H9 (cell line): ENCODE data around the gene PDZRN4. TPM values are rescaled to one million over a fixed set of nuclear protein-coding genes. Genes with fewer than 3 reads are reported as not detected.

Source experiments
- DNase-seq: peaks from one replicate; pipeline ENCODE4 v3.0.0-alpha.2; 2017
- H2AFZ ChIP-seq: one replicate; pipeline ENCODE4 v1.6.1; 2013; ENCODE audit warnings: mild to moderate bottlenecking, low read length, control low read depth, moderate library complexity
- H2AK5ac ChIP-seq: 2 replicates; pipeline ENCODE4 v1.6.1; 2013; ENCODE audit warnings: low read length, control low read depth, mixed read lengths; ENCODE audit not compliant: insufficient read length
- H2BK120ac ChIP-seq: one replicate; pipeline ENCODE4 v1.6.1; 2013; ENCODE audit warnings: low read depth, mild to moderate bottlenecking, low read length, control low read depth, inconsistent platforms; ENCODE audit not compliant: poor library complexity, severe bottlenecking
- H2BK12ac ChIP-seq: 2 replicates; pipeline ENCODE4 v1.6.1; 2013; ENCODE audit warnings: low read length, control low read depth, mixed read lengths, low read depth; ENCODE audit not compliant: insufficient read length
- H2BK15ac ChIP-seq: 2 replicates; pipeline ENCODE4 v1.6.1; 2013; ENCODE audit warnings: low read depth, low read length, control low read depth
- H2BK20ac ChIP-seq: one replicate; pipeline ENCODE4 v1.6.1; 2013; ENCODE audit warnings: low read depth, mild to moderate bottlenecking, low read length, control low read depth, inconsistent platforms; ENCODE audit not compliant: poor library complexity, severe bottlenecking
- H2BK5ac ChIP-seq: 2 replicates; pipeline ENCODE4 v1.6.1; 2013; ENCODE audit warnings: low read length, control low read depth, mixed read lengths; ENCODE audit not compliant: insufficient read length
- H3K14ac ChIP-seq: 2 replicates; pipeline ENCODE4 v1.6.1; 2013; ENCODE audit warnings: low read length, control low read depth; ENCODE audit not compliant: insufficient read depth
- H3K18ac ChIP-seq: 2 replicates; pipeline ENCODE4 v1.6.1; 2013; ENCODE audit warnings: low read depth, mild to moderate bottlenecking, mixed read lengths, low read length, control low read depth; ENCODE audit not compliant: insufficient read length
- H3K23ac ChIP-seq: 2 replicates; pipeline ENCODE4 v1.6.1; 2013; ENCODE audit warnings: low read length, control low read depth, mixed read lengths, low read depth; ENCODE audit not compliant: insufficient read length
- H3K23me2 ChIP-seq: 2 replicates; pipeline ENCODE4 v1.6.1; 2013; ENCODE audit warnings: low read depth, mild to moderate bottlenecking, mixed read lengths, low read length, control low read depth; ENCODE audit not compliant: insufficient read length, poor library complexity, severe bottlenecking
- H3K27ac ChIP-seq: 2 replicates; pipeline ENCODE4 v1.5.1; 2013; ENCODE audit warnings: low read length, control low read depth, mixed read lengths, low read depth; ENCODE audit not compliant: insufficient read length
- H3K27me3 ChIP-seq: 2 replicates; pipeline ENCODE4 v1.6.1; 2013; ENCODE audit warnings: low read length, control low read depth, inconsistent platforms; ENCODE audit not compliant: insufficient read depth
- H3K4ac ChIP-seq: 2 replicates; pipeline ENCODE4 v1.6.1; 2013; ENCODE audit warnings: low read depth, mild to moderate bottlenecking, control low read depth, inconsistent platforms, low read length, moderate library complexity
- H3K4me1 ChIP-seq: 2 replicates; pipeline ENCODE4 v1.6.1; 2013; ENCODE audit warnings: low read length, control low read depth, inconsistent platforms; ENCODE audit not compliant: insufficient read depth
- H3K4me2 ChIP-seq: 2 replicates; pipeline ENCODE4 v1.6.1; 2013; ENCODE audit warnings: low read length, control low read depth, mixed read lengths; ENCODE audit not compliant: insufficient read length, insufficient read depth
- H3K56ac ChIP-seq: 2 replicates; pipeline ENCODE4 v1.6.1; 2013; ENCODE audit warnings: low read depth, mild to moderate bottlenecking, mixed read lengths, low read length, control low read depth; ENCODE audit not compliant: insufficient read length
- H3K79me1 ChIP-seq: 2 replicates; pipeline ENCODE4 v1.6.1; 2013; ENCODE audit warnings: low read depth, mild to moderate bottlenecking, moderate library complexity, low read length, control low read depth, inconsistent platforms; ENCODE audit not compliant: insufficient read depth, poor library complexity, severe bottlenecking
- H3K79me2 ChIP-seq: 2 replicates; pipeline ENCODE4 v1.6.1; 2013; ENCODE audit warnings: low read length, control low read depth, inconsistent platforms; ENCODE audit not compliant: insufficient read depth
- H3K9ac ChIP-seq: 2 replicates; pipeline ENCODE4 v1.6.1; 2013; ENCODE audit warnings: low read length, control low read depth, mixed read lengths; ENCODE audit not compliant: insufficient read length; ENCODE audit errors: extremely low read depth
- H3K9me3 ChIP-seq: one replicate; pipeline ENCODE4 v1.6.1; 2013; ENCODE audit warnings: low read depth, low read length, inconsistent platforms; ENCODE audit not compliant: control insufficient read depth
- H3T11ph ChIP-seq: one replicate; pipeline ENCODE4 v1.6.1; 2013; ENCODE audit warnings: mild to moderate bottlenecking, low read length, control low read depth, inconsistent platforms
- H4K20me1 ChIP-seq: one replicate; pipeline ENCODE4 v1.6.1; 2013; ENCODE audit not compliant: control insufficient read depth, insufficient read length, insufficient read depth
- H4K5ac ChIP-seq: 2 replicates; pipeline ENCODE4 v1.6.1; 2013; ENCODE audit warnings: low read depth, mild to moderate bottlenecking, mixed read lengths, low read length, control low read depth; ENCODE audit not compliant: insufficient read length
- H4K8ac ChIP-seq: replicated peaks from 2 replicates; pipeline ENCODE4 v1.6.1; 2013; ENCODE audit warnings: low read length, control low read depth, mixed read lengths, low read depth; ENCODE audit not compliant: insufficient read length
- H4K91ac ChIP-seq: 2 replicates; pipeline ENCODE4 v1.6.1; 2013; ENCODE audit warnings: low read depth, mild to moderate bottlenecking, moderate library complexity, mixed read lengths, low read length, control low read depth; ENCODE audit not compliant: insufficient read length
- H3K27ac Mint-ChIP-seq, 3 experiments: 2 replicates in 2 of 3; 3 replicates in 1 of 3; pipeline ENCODE4 v1.8.0; 2020 to 2021; ENCODE audit warnings: mixed read lengths in 3 of 3, mild to moderate bottlenecking in 1 of 3, moderate library complexity in 1 of 3
- H3K27me3 Mint-ChIP-seq: 2 replicates; pipeline ENCODE4 v1.8.0; 2021; ENCODE audit warnings: low read depth, mild to moderate bottlenecking, moderate library complexity, mixed read lengths
- H3K36me3 Mint-ChIP-seq, 3 experiments: 2 replicates in 2 of 3; 3 replicates in 1 of 3; pipeline ENCODE4 v1.8.0; 2020 to 2021; ENCODE audit warnings: low read depth in 3 of 3, mixed read lengths in 3 of 3; ENCODE audit not compliant: insufficient read depth in 1 of 3
- H3K4me1 Mint-ChIP-seq, 2 experiments: 2 replicates each; pipeline ENCODE4 v1.8.0; 2020; ENCODE audit warnings: mixed read lengths in 2 of 2
- H3K4me3 Mint-ChIP-seq, 2 experiments: 2 replicates in 1 of 2; 3 replicates in 1 of 2; pipeline ENCODE4 v1.8.0; 2020 to 2021; ENCODE audit warnings: mild to moderate bottlenecking in 2 of 2, mixed read lengths in 2 of 2, moderate library complexity in 1 of 2
- H3K9me3 Mint-ChIP-seq, 2 experiments: 2 replicates in 1 of 2; 3 replicates in 1 of 2; pipeline ENCODE4 v1.8.0; 2020; ENCODE audit warnings: mild to moderate bottlenecking in 2 of 2, mixed read lengths in 2 of 2, moderate library complexity in 1 of 2
- WGBS: extraction: QIAGEN DNeasy Blood & Tissue Kit; methylation state at CpG from one replicate; pipeline ENCODE4 v1.1.7; 2013; ENCODE audit warnings: missing lambda C conversion rate, low lambda C conversion rate, mixed read lengths; ENCODE audit not compliant: insufficient read length; ENCODE audit errors: extremely low coverage; 5-methylcytosine and 5-hydroxymethylcytosine counted together
- total RNA-seq: library from RNA; stranded (reverse); gene quantifications from 2 replicates; pipeline ENCODE4 v1.2.1, GENCODE V29; 2021
- TF ChIP-seq, protein P1 (sequence below): fragments of 200-600 bp; sonication (generic); conservative IDR thresholded peaks from 3 replicates; pipeline ENCODE4 v1.8.0; 2021; ENCODE audit warnings: antibody characterized with exemption, mild to moderate bottlenecking

Gene PDZRN4
- total RNA-seq, 1 experiment from 2014 or later, result not detected

- no peak overlapping the region for H4K8ac ChIP-seq
These were observed 370.6 kb downstream of the PDZRN4 start for GRCh38 chr12:41558671-41559070.

More at GRCh38 chr12:41558671-41559070, 370.6 kb downstream of the PDZRN4 start:
- Histone ChIP-seq H3K9me3 (no peaks in the 10 kb centered on the region), H4K5ac (no peak overlapping the region), H2AK5ac (no peak overlapping the region), H2BK20ac (no peak overlapping the region), H3K14ac (no peak overlapping the region), H3K23ac (no peak overlapping the region), H3K4ac (no peak overlapping the region), H3K23me2 (no peaks in the 10 kb centered on the region), H3K4me2 (no peak overlapping the region), H3K79me2 (no peaks in the 10 kb centered on the region), H2BK5ac (no peak overlapping the region), H3K79me1 (no peaks in the 10 kb centered on the region), H2BK120ac (no peak overlapping the region), H3K9ac (no peak overlapping the region), H3K18ac (no peak overlapping the region), H3T11ph (no peak overlapping the region), H4K91ac (no peak overlapping the region), H3K27me3 (no peaks in the 10 kb centered on the region), H2BK15ac (no peak overlapping the region), H3K56ac (no peak overlapping the region), H3K27ac (no peak overlapping the region), H2AFZ (no peak overlapping the region), H3K4me1 (no peaks in the 10 kb centered on the region; the same call in 1 of the 2 replicates), H2BK12ac (no peak overlapping the region), H4K20me1 (no peaks in the 10 kb centered on the region)
- H3K4me3 Mint-ChIP-seq, result no peak overlapping the region
- H3K36me3 Mint-ChIP-seq, result no peaks in the 10 kb centered on the region; a peak in 1 of 7 replicates
- H3K4me1 Mint-ChIP-seq, result peaks cover 20 to 21% of the 10 kb centered on the region in 2 experiments
- WGBS, result no CpG with 5 or more reads among the region's 1 CpG
- H3K9me3 Mint-ChIP-seq, result peaks cover 0 to 2% of the 10 kb centered on the region in 2 experiments; a peak in 1 of 5 replicates
- TF ChIP-seq, protein P1, sequence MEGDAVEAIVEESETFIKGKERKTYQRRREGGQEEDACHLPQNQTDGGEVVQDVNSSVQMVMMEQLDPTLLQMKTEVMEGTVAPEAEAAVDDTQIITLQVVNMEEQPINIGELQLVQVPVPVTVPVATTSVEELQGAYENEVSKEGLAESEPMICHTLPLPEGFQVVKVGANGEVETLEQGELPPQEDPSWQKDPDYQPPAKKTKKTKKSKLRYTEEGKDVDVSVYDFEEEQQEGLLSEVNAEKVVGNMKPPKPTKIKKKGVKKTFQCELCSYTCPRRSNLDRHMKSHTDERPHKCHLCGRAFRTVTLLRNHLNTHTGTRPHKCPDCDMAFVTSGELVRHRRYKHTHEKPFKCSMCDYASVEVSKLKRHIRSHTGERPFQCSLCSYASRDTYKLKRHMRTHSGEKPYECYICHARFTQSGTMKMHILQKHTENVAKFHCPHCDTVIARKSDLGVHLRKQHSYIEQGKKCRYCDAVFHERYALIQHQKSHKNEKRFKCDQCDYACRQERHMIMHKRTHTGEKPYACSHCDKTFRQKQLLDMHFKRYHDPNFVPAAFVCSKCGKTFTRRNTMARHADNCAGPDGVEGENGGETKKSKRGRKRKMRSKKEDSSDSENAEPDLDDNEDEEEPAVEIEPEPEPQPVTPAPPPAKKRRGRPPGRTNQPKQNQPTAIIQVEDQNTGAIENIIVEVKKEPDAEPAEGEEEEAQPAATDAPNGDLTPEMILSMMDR, result no peak
- no peak for DNase-seq
- H3K27me3 Mint-ChIP-seq, result no peaks in the 10 kb centered on the region
- no peak overlapping the region for H3K27ac Mint-ChIP-seq
